ENCODE results near the gene PHGDH.
"Not testable (repeated sequence)": the region's sequence is repeated elsewhere in the genome, so short reads cannot be mapped to it uniquely, and the experiment has no call there.

PHGDH gene

DNA sequence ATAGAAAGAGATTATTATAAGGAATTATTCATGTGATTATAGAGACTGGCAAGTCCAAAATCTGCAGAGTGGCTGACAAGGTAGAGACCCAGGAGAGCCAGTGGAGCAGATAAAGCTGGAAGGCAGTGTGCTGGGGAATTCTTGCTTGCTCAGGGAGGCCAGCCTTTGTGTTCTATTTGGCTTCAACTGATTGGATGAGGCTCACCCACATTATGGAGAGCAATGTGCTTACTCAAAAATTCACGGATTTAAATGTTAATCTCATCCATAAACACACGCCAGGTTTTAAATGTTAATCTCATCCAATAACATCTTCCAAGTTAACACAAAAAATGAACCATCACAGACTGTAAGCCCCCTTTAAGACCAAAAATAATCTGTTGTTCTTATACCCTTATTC is 30.2 kb upstream of the PHGDH start:
- Mint-ChIP-seq H3K4me1 (ENCODE audit: low read depth) (no peaks in the 10 kb centered on the region), H3K36me3 (ENCODE audit: low read depth) (no peaks in the 10 kb centered on the region), H3K27ac (no peak overlapping the region), H3K4me3 (no peak overlapping the region), H3K27me3 (ENCODE audit: low read depth) (peaks cover 24% of the 10 kb centered on the region), H3K9me3 (no peaks in the 10 kb centered on the region)
- DNase-seq (ENCODE audit: low spot score) = no peak

DNA sequence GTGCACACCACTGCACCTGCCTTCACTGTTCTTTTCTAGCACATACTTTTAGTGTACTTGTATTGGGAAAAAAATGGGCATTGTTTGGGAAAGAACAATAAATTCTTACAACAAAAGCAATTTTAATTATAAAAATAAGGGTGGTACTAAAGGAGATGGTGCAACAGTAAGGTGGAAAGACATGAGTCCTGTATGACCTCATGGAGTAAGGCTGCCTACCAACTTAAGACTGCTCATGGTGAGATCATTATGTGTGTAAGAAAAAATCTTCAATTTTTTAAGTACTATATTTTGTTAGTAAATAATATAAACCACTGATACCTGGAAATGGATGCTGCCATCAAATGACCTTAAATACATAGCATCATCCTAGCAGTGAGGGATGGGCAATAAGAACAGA is 29.6 kb upstream of the PHGDH start:
- no peak for DNase-seq (ENCODE audit: low spot score)
- Mint-ChIP-seq H3K27me3 (ENCODE audit: low read depth) (peaks cover 24% of the 10 kb centered on the region), H3K4me1 (ENCODE audit: low read depth) (no peaks in the 10 kb centered on the region), H3K36me3 (ENCODE audit: low read depth) (no peaks in the 10 kb centered on the region), H3K27ac (no peak overlapping the region), H3K4me3 (no peak overlapping the region), H3K9me3 (no peaks in the 10 kb centered on the region)

DNA sequence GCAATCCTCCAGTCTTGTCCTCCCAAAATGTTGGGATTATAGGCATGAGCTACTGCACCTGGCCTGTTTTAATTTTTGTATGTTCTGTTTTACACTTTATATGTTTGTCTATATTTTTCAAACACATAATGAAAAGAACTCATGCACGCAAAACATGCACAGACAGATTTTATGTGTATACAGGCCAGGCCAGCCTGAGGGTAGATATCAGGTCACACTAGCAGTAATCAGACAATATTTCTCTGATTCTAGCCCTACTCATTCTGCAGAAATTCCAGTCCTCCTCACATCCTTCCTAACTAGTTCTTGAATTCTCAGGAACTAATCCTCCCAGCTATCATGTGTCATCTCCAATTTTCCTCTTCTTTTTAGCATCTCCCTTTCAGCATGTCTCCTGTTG is 27.8 kb upstream of the PHGDH start:
- H3K27me3 Mint-ChIP-seq (ENCODE audit: low read depth) = peaks cover 34% of the 10 kb centered on the region
- H3K27ac Mint-ChIP-seq = no peak overlapping the region
- H3K9me3 Mint-ChIP-seq = no peaks in the 10 kb centered on the region
- DNase-seq (ENCODE audit: low spot score) = no peak
- H3K4me3 Mint-ChIP-seq = no peak overlapping the region
- H3K4me1 Mint-ChIP-seq (ENCODE audit: low read depth) = no peaks in the 10 kb centered on the region
- no peaks in the 10 kb centered on the region for H3K36me3 Mint-ChIP-seq (ENCODE audit: low read depth)

DNA sequence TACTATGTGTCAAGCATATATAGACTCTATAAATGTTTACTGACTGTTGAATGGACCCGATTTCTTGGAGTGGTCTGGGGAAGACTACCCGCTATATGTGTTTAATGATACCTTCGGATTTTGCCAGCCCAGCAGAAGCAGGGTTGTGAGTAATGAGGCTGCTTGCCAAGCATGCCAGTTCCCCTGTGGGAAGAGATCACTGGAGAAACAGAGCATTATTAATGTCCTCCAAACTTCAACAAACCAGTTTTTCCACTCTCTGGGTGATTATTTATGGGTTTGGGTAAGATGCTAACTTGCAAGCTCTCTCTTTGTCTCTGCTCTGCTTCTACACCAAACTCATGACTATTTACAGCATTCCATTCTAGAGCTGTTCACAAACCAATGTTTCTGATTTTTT is 25.1 kb upstream of the PHGDH start:
- Mint-ChIP-seq H3K4me3 (no peak overlapping the region), H3K27me3 (ENCODE audit: low read depth) (peaks cover 39% of the 10 kb centered on the region), H3K27ac (no peak overlapping the region), H3K4me1 (ENCODE audit: low read depth) (no peaks in the 10 kb centered on the region), H3K9me3 (no peaks in the 10 kb centered on the region), H3K36me3 (ENCODE audit: low read depth) (no peaks in the 10 kb centered on the region)
- DNase-seq (ENCODE audit: low spot score) = no peak

DNA sequence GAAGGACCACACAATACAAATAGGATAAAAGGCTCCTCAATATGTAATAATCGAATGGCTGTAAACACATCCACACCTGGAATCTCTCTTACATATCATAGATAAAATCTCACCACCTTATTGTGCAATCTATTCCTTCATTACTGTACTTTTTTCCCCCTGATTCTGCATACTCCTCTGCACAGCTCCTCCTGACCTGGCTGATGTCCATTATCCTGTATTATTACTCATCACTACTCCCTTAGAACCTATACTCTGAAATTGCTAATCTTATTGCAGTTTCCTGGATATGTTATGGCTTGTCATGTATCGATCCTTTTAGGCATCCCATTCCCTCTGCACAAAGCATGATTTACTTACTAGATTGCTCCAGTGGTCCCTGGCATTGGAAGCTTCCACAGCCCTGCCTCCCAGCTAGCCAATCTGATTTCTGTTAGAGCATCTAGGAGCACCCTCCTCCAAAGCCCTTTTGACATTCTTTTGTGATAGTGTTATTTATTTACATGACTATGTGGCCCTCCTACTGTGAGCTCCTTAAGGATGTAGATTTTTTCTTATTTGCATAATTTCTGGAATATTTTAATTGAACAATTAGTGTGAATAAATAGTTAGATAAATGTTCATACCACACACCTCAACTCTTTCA is 24.2 kb upstream of the PHGDH start:
- no peaks in the 10 kb centered on the region for H3K4me1 Mint-ChIP-seq (ENCODE audit: low read depth)
- no peak overlapping the region for H3K27ac Mint-ChIP-seq
- no peak for DNase-seq (ENCODE audit: low spot score)
- H3K27me3 Mint-ChIP-seq (ENCODE audit: low read depth) = peaks cover 36% of the 10 kb centered on the region
- H3K9me3 Mint-ChIP-seq = no peaks in the 10 kb centered on the region
- H3K4me3 Mint-ChIP-seq = no peak overlapping the region
- no peaks in the 10 kb centered on the region for H3K36me3 Mint-ChIP-seq (ENCODE audit: low read depth)

DNA sequence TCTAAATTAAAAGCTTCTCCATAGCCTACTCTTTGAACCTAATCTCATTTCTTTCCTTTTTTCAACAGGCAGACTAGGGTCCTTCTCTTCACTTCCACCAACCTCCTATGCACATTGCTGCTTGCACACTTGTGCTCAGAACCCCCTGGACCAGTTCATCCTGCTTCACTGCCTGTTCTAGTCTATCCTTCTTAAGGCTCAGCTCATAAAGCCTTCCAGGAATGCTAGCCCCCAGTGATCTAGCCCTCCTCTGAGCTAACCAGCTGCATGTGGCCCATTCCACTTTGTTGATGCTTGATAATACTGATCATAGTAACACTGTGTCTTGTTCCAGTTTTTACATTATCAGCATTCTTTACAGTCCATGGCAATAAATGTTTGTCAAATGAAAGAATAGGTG is 22.9 kb upstream of the PHGDH start:
- Mint-ChIP-seq H3K4me3 (no peak overlapping the region), H3K4me1 (ENCODE audit: low read depth) (no peaks in the 10 kb centered on the region), H3K27ac (no peak overlapping the region), H3K9me3 (no peaks in the 10 kb centered on the region), H3K27me3 (ENCODE audit: low read depth) (peaks cover 36% of the 10 kb centered on the region), H3K36me3 (ENCODE audit: low read depth) (no peaks in the 10 kb centered on the region)
- DNase-seq (ENCODE audit: low spot score) = no peak

DNA sequence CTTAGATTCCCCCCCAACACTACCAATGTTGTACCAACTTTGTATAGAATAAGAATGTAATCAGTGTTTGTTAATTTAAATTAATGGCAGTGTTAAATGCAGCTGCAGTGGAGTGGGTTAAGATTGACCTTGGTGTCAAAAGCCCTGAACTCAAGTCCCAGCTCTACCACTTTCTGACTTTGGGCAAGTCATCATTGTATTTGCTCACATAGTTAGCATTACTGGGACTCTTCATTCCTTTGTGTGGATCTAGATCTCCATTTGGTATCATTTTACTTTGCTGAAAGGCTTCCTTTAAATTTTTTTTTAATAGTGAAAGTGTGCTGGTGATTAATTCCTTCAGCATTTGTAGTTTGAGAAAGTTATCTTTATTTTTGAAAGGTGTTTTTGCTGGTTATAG is 22.2 kb upstream of the PHGDH start:
- DNase-seq (ENCODE audit: low spot score) = no peak
- Mint-ChIP-seq H3K36me3 (ENCODE audit: low read depth) (no peaks in the 10 kb centered on the region), H3K4me1 (ENCODE audit: low read depth) (no peaks in the 10 kb centered on the region), H3K27ac (no peak overlapping the region), H3K4me3 (no peak overlapping the region), H3K27me3 (ENCODE audit: low read depth) (peaks cover 42% of the 10 kb centered on the region), H3K9me3 (no peaks in the 10 kb centered on the region)

DNA sequence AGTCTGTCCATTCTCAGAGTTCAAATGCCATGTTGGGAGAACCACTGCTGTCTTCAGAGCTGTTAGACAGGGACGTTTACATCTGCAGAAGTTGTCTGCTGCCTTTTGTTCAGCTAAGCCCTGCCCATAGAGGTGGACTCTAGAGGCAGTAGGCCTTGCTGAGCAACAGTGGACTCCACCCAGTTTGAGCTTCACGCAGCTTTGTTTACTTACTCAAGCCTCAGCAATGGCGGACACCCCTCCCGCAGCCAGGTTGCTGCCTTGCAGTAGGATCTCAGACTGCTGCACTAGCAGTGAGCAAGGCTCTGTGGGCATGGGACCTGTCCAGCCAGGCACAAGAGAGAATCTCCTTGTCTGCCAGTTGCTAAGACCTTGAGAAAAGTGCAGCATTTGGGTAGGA is 14.9 kb upstream of the PHGDH start:
- not testable (repeated sequence) for H3K4me1 Mint-ChIP-seq (ENCODE audit: low read depth); DNase-seq (ENCODE audit: low spot score); H3K27ac Mint-ChIP-seq; H3K4me3 Mint-ChIP-seq; H3K36me3 Mint-ChIP-seq (ENCODE audit: low read depth)
- H3K9me3 Mint-ChIP-seq = peaks cover 13% of the 10 kb centered on the region
- peaks cover 29% of the 10 kb centered on the region for H3K27me3 Mint-ChIP-seq (ENCODE audit: low read depth)

DNA sequence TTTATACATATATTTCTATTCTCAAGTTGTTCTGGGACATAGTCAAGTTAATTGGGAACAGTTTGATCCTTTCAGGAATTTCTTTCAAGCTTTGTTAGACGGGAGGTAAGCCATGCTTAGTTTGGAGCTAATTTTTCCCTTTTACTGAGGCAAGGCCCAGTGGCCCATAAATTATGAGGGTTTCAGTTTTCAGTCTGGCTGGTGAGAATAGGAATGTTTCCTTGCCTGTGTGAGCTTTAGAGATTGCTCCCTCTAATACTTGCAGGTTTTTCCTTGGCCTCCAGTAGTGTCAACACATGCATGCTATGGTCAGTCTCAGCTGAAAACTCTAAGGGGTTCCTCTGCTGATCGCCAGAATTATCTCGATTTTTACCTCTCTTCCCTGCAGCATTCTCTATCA is 14.1 kb upstream of the PHGDH start:
- Mint-ChIP-seq H3K4me3 (no peak overlapping the region), H3K9me3 (peaks cover 20% of the 10 kb centered on the region), H3K27me3 (ENCODE audit: low read depth) (peaks cover 29% of the 10 kb centered on the region), H3K36me3 (ENCODE audit: low read depth) (peaks cover 5% of the 10 kb centered on the region), H3K27ac (no peak overlapping the region), H3K4me1 (ENCODE audit: low read depth) (no peaks in the 10 kb centered on the region)
- DNase-seq (ENCODE audit: low spot score) = no peak

DNA sequence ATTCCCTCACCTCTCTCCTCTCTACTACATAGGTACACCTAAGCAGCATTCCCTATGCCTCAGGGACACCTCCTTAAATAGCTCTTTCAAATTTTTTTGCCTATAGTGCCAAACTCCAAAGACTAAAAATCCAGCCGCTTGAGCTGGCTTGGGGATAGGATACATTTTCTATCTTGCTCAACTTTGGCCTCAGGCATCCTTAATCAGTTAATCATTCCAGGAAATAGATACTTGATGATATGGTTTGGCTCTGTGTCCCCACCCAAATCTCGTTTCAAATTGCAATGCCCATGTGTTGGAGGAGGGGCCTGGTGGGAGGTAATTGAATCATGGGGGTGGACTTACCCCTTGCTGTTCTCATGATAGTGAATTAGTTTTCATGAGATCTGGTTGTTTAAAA is 11.4 kb upstream of the PHGDH start:
- Mint-ChIP-seq H3K27me3 (ENCODE audit: low read depth) (peaks cover 23% of the 10 kb centered on the region), H3K27ac (no peak overlapping the region), H3K4me3 (no peak overlapping the region), H3K9me3 (peaks cover 25% of the 10 kb centered on the region), H3K36me3 (ENCODE audit: low read depth) (peaks cover 5% of the 10 kb centered on the region), H3K4me1 (ENCODE audit: low read depth) (no peaks in the 10 kb centered on the region)
- DNase-seq (ENCODE audit: low spot score) = no peak

DNA sequence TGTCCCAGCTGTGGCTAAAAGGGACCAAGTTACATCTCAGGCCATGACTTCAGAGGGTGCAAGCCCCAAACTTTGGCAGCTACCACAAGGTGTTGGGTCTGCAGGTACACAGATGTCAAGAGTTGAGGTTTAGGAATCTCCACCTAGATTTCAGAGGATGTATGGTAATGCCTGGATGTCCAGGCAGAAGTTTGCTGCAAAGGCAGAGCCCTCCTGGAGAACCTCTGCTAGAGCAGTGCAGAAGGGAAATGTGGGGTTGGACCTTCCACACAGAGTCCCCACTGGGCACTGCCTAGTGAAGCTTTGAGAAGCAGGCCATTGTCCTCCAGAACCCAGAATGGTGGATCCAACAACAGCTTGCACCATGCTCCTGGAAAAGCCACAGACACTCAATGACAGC is 10.1 kb upstream of the PHGDH start:
- no peak overlapping the region for H3K4me3 Mint-ChIP-seq
- H3K27me3 Mint-ChIP-seq (ENCODE audit: low read depth) = peaks cover 25% of the 10 kb centered on the region
- H3K36me3 Mint-ChIP-seq (ENCODE audit: low read depth) = peaks cover 5% of the 10 kb centered on the region
- peaks cover 25% of the 10 kb centered on the region for H3K9me3 Mint-ChIP-seq
- DNase-seq (ENCODE audit: low spot score) = no peak
- H3K27ac Mint-ChIP-seq = no peak overlapping the region
- no peaks in the 10 kb centered on the region for H3K4me1 Mint-ChIP-seq (ENCODE audit: low read depth)

DNA sequence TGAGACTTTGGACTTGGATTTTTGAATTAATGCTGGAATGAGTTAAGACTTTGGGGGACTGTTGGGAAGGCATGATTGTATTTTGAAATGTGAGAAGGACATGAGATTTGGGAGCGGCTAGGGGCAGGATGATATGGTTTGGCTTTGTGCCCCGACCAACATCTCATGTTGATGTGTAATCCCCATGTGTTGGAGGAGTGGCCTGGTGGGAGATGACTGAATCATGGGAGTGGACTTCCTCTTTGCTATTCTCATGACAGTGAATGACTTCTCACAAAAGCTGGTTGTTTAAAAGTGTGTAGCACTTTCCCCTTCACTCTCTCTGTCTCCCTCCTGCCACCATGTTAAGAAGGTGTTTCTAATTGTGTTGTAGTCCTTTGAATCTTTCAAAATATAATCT is 9.3 kb upstream of the PHGDH start:
- Mint-ChIP-seq H3K27me3 (ENCODE audit: low read depth) (peaks cover 28% of the 10 kb centered on the region), H3K36me3 (ENCODE audit: low read depth) (peaks cover 5% of the 10 kb centered on the region), H3K4me3 (no peak overlapping the region), H3K27ac (no peak overlapping the region), H3K4me1 (ENCODE audit: low read depth) (no peaks in the 10 kb centered on the region), H3K9me3 (peaks cover 25% of the 10 kb centered on the region)
- no peak for DNase-seq (ENCODE audit: low spot score)

DNA sequence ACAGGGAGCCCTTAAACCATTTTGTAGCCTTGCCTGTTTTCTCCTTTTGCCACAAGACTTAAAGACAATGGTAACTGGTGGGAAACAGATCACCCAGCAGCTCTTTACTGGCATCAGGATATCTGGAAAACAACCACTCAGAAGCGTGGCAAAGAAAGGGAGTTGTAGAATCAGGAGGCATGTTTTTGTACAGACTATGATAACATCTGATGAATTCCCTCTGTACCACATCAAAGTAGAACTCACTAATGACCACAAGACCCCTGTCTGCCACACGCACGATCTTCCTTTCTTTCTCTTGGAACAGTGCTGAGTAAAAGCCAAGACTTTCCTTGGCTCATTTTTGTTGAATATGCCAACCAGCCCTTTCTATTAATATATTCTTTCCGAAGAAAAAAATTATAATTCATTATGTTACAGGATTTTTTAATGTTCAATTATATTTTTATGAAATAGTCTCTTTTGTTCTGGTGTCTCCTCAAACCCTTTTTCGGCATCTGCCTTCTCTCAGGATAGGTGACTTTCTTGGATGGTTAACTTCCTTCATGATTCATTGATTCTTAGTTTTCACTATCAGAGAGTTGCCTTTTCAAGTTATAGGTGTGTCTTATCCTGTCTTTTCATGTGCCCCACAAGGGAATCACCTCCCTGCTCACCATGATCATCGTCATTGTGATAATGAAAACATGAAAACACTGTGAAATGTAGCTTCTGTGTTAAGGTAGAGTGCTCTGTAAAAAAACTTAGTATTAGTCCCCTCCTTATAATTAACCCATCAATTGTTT is 7.9 kb upstream of the PHGDH start:
- peaks cover 25% of the 10 kb centered on the region for H3K9me3 Mint-ChIP-seq
- H3K4me1 Mint-ChIP-seq (ENCODE audit: low read depth) = no peaks in the 10 kb centered on the region
- no peak for DNase-seq (ENCODE audit: low spot score)
- no peak overlapping the region for H3K4me3 Mint-ChIP-seq
- H3K27ac Mint-ChIP-seq = no peak overlapping the region
- peaks cover 5% of the 10 kb centered on the region for H3K36me3 Mint-ChIP-seq (ENCODE audit: low read depth)
- H3K27me3 Mint-ChIP-seq (ENCODE audit: low read depth) = peaks cover 33% of the 10 kb centered on the region

DNA sequence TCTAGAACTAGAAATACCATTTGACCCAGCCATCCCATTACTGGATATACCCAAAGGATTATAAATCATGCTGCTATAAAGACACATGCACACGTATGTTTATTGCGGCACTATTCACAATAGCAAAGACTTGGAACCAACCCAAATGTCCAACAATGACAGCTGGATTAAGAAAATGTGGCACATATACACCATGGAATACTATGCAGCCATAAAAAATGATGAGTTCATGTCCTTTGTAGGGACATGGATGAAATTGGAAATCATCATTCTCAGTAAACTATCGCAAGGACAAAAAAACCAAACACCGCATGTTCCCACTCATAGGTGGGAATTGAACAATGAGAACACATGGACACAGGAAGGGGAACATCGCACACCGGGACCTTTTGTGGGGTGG is 5.1 kb upstream of the PHGDH start:
- H3K4me3 Mint-ChIP-seq; DNase-seq (ENCODE audit: low spot score); H3K36me3 Mint-ChIP-seq (ENCODE audit: low read depth); H3K4me1 Mint-ChIP-seq (ENCODE audit: low read depth); H3K27ac Mint-ChIP-seq: not testable (repeated sequence)
- peaks cover 41% of the 10 kb centered on the region for H3K27me3 Mint-ChIP-seq (ENCODE audit: low read depth)
- H3K9me3 Mint-ChIP-seq = peaks cover 15% of the 10 kb centered on the region

DNA sequence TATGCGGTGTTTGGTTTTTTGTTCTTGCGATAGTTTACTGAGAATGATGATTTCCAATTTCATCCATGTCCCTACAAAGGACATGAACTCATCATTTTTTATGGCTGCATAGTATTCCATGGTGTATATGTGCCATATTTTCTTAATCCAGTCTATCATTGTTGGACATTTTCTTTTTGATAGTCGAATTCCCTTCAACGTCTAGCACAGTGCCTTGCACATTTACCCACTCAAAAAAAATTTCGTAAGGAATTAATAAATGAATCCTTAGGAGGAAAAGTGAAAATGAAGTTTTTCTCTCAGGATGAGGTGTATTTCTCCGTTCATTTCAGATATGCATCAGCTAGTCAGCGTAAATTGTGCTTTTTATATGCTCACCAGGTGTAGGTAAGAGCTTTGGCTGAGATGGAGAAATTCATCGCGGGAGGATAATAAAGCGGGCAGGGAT is 354 bp upstream of the PHGDH start:
- peaks cover 11% of the 10 kb centered on the region for H3K36me3 Mint-ChIP-seq (ENCODE audit: low read depth)
- H3K27ac Mint-ChIP-seq = peak overlapping the region; percentile 87
- H3K4me1 Mint-ChIP-seq (ENCODE audit: low read depth) = peaks cover 33% of the 10 kb centered on the region
- H3K27me3 Mint-ChIP-seq (ENCODE audit: low read depth) = peaks cover 34% of the 10 kb centered on the region
- peak overlapping the region; percentile 95 for H3K4me3 Mint-ChIP-seq
- DNase-seq (ENCODE audit: low spot score); H3K9me3 Mint-ChIP-seq: not testable (repeated sequence)

Data from T-helper 2 cell treated with Interferon-gamma antibody and Interleukin-4, amounts not matched to agents 5 μg/mL and 100 μg/mL, for 36 hours (primary cell).